WTC11 (cell line): ENCODE measurements around the gene SEMA4D.

ENCODE experiments used
- GABPB1 ChIP-seq: sonication (generic); formaldehyde crosslinking; IDR thresholded peaks from 2 replicates; pipeline ENCODE4 v1.8.1; 2023; ENCODE audit warnings: mild to moderate bottlenecking, missing genetic modification reagents
- SMAD3 ChIP-seq: sonication (generic); formaldehyde crosslinking; IDR thresholded peaks from 2 replicates; pipeline ENCODE4 v1.8.0; 2022; ENCODE audit warnings: missing genetic modification reagents, mild to moderate bottlenecking, borderline replicate concordance
- TEAD4 ChIP-seq: sonication (generic); formaldehyde crosslinking; IDR thresholded peaks from 2 replicates; pipeline ENCODE4 v1.8.0; 2022; ENCODE audit warnings: mild to moderate bottlenecking, missing genetic modification reagents
- TF ChIP-seq, protein P1 (sequence below): fragments of 200-600 bp; IDR thresholded peaks from 2 replicates; pipeline ENCODE4 v1.8.0; 2022; ENCODE audit warnings: antibody characterized with exemption
- TF ChIP-seq, protein P2 (sequence below): sonication (generic); formaldehyde crosslinking; IDR thresholded peaks from 2 replicates; pipeline ENCODE4 v1.8.1; 2023; ENCODE audit warnings: mild to moderate bottlenecking, missing genetic modification reagents, moderate library complexity
- TF ChIP-seq, protein P3 (sequence below): sonication (generic); formaldehyde crosslinking; conservative IDR thresholded peaks from 2 replicates; pipeline ENCODE4 v1.8.1; 2022; ENCODE audit warnings: mild to moderate bottlenecking, missing genetic modification reagents
- TF ChIP-seq, protein P4 (sequence below): sonication (generic); formaldehyde crosslinking; IDR thresholded peaks from 2 replicates; pipeline ENCODE4 v1.8.1; 2023; ENCODE audit warnings: mild to moderate bottlenecking, missing genetic modification reagents

DNA sequence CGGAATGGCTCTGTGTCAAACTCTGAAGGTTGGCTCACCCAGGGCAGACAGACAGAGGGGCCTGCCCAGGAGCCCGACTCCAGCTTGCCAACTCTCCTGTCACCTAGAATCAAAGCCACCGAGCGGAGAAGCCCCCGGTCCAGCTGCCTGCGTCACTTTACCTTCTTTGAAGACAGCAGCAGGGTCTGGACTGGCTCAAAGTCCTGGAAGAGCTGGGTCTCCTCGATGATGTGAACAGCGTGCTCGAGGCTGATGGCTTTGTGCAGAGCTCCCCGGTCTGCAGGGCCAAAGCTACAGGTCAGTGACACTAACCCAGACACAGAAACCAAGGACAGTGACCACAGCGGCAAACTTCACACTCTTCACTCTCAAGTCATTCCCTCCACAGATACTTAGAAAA, 111.7 kb downstream of the SEMA4D start:
- TF ChIP-seq, protein P1, sequence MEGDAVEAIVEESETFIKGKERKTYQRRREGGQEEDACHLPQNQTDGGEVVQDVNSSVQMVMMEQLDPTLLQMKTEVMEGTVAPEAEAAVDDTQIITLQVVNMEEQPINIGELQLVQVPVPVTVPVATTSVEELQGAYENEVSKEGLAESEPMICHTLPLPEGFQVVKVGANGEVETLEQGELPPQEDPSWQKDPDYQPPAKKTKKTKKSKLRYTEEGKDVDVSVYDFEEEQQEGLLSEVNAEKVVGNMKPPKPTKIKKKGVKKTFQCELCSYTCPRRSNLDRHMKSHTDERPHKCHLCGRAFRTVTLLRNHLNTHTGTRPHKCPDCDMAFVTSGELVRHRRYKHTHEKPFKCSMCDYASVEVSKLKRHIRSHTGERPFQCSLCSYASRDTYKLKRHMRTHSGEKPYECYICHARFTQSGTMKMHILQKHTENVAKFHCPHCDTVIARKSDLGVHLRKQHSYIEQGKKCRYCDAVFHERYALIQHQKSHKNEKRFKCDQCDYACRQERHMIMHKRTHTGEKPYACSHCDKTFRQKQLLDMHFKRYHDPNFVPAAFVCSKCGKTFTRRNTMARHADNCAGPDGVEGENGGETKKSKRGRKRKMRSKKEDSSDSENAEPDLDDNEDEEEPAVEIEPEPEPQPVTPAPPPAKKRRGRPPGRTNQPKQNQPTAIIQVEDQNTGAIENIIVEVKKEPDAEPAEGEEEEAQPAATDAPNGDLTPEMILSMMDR: no peak
- TF ChIP-seq, protein P2, sequence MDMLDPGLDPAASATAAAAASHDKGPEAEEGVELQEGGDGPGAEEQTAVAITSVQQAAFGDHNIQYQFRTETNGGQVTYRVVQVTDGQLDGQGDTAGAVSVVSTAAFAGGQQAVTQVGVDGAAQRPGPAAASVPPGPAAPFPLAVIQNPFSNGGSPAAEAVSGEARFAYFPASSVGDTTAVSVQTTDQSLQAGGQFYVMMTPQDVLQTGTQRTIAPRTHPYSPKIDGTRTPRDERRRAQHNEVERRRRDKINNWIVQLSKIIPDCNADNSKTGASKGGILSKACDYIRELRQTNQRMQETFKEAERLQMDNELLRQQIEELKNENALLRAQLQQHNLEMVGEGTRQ (CRISPR knock-in tag): no peak
- TF ChIP-seq, protein P3, sequence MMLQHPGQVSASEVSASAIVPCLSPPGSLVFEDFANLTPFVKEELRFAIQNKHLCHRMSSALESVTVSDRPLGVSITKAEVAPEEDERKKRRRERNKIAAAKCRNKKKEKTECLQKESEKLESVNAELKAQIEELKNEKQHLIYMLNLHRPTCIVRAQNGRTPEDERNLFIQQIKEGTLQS (CRISPR knock-in tag): no peak
- TF ChIP-seq TEAD4 (CRISPR knock-in tag) (no peak), SMAD3 (CRISPR knock-in tag) (no peak), GABPB1 (CRISPR knock-in tag) (no peak)
- TF ChIP-seq, protein P4, sequence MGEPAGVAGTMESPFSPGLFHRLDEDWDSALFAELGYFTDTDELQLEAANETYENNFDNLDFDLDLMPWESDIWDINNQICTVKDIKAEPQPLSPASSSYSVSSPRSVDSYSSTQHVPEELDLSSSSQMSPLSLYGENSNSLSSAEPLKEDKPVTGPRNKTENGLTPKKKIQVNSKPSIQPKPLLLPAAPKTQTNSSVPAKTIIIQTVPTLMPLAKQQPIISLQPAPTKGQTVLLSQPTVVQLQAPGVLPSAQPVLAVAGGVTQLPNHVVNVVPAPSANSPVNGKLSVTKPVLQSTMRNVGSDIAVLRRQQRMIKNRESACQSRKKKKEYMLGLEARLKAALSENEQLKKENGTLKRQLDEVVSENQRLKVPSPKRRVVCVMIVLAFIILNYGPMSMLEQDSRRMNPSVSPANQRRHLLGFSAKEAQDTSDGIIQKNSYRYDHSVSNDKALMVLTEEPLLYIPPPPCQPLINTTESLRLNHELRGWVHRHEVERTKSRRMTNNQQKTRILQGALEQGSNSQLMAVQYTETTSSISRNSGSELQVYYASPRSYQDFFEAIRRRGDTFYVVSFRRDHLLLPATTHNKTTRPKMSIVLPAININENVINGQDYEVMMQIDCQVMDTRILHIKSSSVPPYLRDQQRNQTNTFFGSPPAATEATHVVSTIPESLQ (CRISPR knock-in tag): no peak
